ENCODE measurements around the gene BMP8B.
"Not testable (repeated sequence)": the region's sequence is repeated elsewhere in the genome, so short reads cannot be mapped to it uniquely, and the experiment has no call there.

Gene BMP8B

GRCh38 chr1:39791838-39792237 is 3.2 kb upstream of the BMP8B start:
- Histone ChIP-seq H3K4me1 (ENCODE audit: control insufficient read depth in 1 of 2, insufficient read depth in 2 of 2, low read length in 2 of 2) (peaks cover 0 to 6% of the 10 kb centered on the region in 2 donors), H3K27ac (ENCODE audit: low read depth, low read length) (no peak overlapping the region), H3K9ac (ENCODE audit: low read depth in 1 of 2, low read length in 2 of 2) (no peak overlapping the region), H3K4me3 (ENCODE audit: low read depth in 1 of 2, low read length in 2 of 2) (no peak overlapping the region), H3K36me3 (ENCODE audit: control insufficient read depth in 1 of 2, insufficient read depth in 2 of 2, low read length in 2 of 2) (no peaks in the 10 kb centered on the region), H3K9me3 (ENCODE audit: control insufficient read depth in 1 of 2, low read length in 2 of 2) (no peaks in the 10 kb centered on the region), H3K27me3 (ENCODE audit: control insufficient read depth in 1 of 2, insufficient read depth in 2 of 2, low read length in 2 of 2) (no peaks in the 10 kb centered on the region)

DNA sequence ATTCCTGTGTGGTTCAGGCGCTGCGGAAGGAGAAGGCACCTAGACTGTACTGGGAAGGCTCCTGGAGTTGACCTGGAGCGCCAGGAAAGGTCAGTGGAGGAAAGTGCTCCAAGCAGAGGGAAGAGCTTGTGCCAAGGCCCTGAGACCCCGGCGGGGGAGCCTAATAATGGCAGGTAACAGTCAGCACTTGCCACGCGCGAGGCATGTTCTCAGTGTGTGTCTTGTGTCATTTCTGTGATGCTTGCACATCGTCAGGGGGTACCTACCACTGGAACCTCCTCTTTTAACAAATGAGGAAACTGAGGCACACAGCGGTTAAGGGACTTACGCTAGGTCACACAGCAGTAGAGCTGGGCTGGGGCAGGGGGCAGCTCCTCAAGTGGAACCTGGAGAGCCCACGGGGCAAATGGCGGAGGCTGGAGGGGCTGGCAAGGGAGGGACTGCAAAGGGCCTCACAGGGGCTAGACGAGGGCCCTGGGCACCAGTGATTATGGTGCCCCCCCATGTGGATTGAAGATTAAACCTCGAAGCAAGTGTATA is 976 bp upstream of the BMP8B start:
- no peak overlapping the region for H3K27ac ChIP-seq (ENCODE audit: low read depth, low read length)
- no peaks in the 10 kb centered on the region for H3K36me3 ChIP-seq (ENCODE audit: control insufficient read depth in 1 of 2, insufficient read depth in 2 of 2, low read length in 2 of 2)
- no peaks in the 10 kb centered on the region for H3K27me3 ChIP-seq (ENCODE audit: control insufficient read depth in 1 of 2, insufficient read depth in 2 of 2, low read length in 2 of 2)
- H3K9ac ChIP-seq (ENCODE audit: low read depth in 1 of 2, low read length in 2 of 2) = peak overlapping the region; percentile 26 to 64
- H3K4me1 ChIP-seq (ENCODE audit: control insufficient read depth in 1 of 2, insufficient read depth in 2 of 2, low read length in 2 of 2) = peaks cover 0 to 6% of the 10 kb centered on the region in 2 donors
- H3K9me3 ChIP-seq (ENCODE audit: control insufficient read depth in 1 of 2, low read length in 2 of 2) = no peaks in the 10 kb centered on the region
- peak overlapping the region; percentile 45 to 62 for H3K4me3 ChIP-seq (ENCODE audit: low read depth in 1 of 2, low read length in 2 of 2)

- Histone ChIP-seq H3K36me3 (ENCODE audit: control insufficient read depth in 1 of 2, insufficient read depth in 2 of 2, low read length in 2 of 2) (no peaks in the 10 kb centered on the region), H3K9ac (ENCODE audit: low read depth in 1 of 2, low read length in 2 of 2) (no peak overlapping the region)
Observed at GRCh38 chr1:39788426-39788757, 273 bp downstream of the BMP8B start.

GRCh38 chr1:39787964-39788363 is 701 bp downstream of the BMP8B start:
- H3K36me3 ChIP-seq (ENCODE audit: control insufficient read depth in 1 of 2, insufficient read depth in 2 of 2, low read length in 2 of 2); H3K4me3 ChIP-seq (ENCODE audit: low read depth in 1 of 2, low read length in 2 of 2); H3K4me1 ChIP-seq (ENCODE audit: control insufficient read depth in 1 of 2, insufficient read depth in 2 of 2, low read length in 2 of 2); H3K27me3 ChIP-seq (ENCODE audit: control insufficient read depth in 1 of 2, insufficient read depth in 2 of 2, low read length in 2 of 2); H3K27ac ChIP-seq (ENCODE audit: low read depth, low read length); H3K9me3 ChIP-seq (ENCODE audit: control insufficient read depth in 1 of 2, low read length in 2 of 2); H3K9ac ChIP-seq (ENCODE audit: low read depth in 1 of 2, low read length in 2 of 2): not testable (repeated sequence)

More at GRCh38 chr1:39788426-39788757, 273 bp downstream of the BMP8B start:
- Histone ChIP-seq H3K4me1 (ENCODE audit: control insufficient read depth in 1 of 2, insufficient read depth in 2 of 2, low read length in 2 of 2) (peaks cover 0 to 6% of the 10 kb centered on the region in 2 donors), H3K27me3 (ENCODE audit: control insufficient read depth in 1 of 2, insufficient read depth in 2 of 2, low read length in 2 of 2) (no peaks in the 10 kb centered on the region), H3K4me3 (ENCODE audit: low read depth in 1 of 2, low read length in 2 of 2) (peak overlapping the region; percentile 45 to 70), H3K27ac (ENCODE audit: low read depth, low read length) (no peak overlapping the region), H3K9me3 (ENCODE audit: control insufficient read depth in 1 of 2, low read length in 2 of 2) (no peaks in the 10 kb centered on the region)

DNA sequence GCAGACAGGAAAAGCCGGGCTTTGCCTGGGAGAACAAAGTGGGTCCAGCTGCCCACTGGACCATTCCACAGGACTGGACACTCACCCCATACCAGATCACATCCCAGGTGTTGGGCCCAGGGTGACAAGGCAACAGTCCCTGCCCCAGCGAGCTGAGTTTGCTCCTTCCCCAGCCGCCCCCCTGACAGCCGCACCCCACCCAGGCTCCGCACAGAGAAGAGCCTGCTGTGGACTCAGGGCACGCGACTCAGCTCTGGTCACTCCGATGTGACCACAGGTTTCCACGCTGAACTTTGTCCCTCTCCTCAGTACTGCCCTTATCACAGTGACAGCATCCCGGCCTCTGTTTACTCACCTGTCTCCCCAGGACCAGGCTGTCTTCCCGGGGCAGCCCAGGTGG is 1.2 kb downstream of the BMP8B start:
- Histone ChIP-seq H3K4me1 (ENCODE audit: control insufficient read depth in 1 of 2, insufficient read depth in 2 of 2, low read length in 2 of 2) (peaks cover 0 to 6% of the 10 kb centered on the region in 2 donors), H3K4me3 (ENCODE audit: low read depth in 1 of 2, low read length in 2 of 2) (peak overlapping the region in 1 of 2 donors; percentile 3), H3K9ac (ENCODE audit: low read depth in 1 of 2, low read length in 2 of 2) (no peak overlapping the region), H3K27me3 (ENCODE audit: control insufficient read depth in 1 of 2, insufficient read depth in 2 of 2, low read length in 2 of 2) (no peaks in the 10 kb centered on the region), H3K36me3 (ENCODE audit: control insufficient read depth in 1 of 2, insufficient read depth in 2 of 2, low read length in 2 of 2) (no peaks in the 10 kb centered on the region), H3K27ac (ENCODE audit: low read depth, low read length) (no peak overlapping the region), H3K9me3 (ENCODE audit: control insufficient read depth in 1 of 2, low read length in 2 of 2) (no peaks in the 10 kb centered on the region)

DNA sequence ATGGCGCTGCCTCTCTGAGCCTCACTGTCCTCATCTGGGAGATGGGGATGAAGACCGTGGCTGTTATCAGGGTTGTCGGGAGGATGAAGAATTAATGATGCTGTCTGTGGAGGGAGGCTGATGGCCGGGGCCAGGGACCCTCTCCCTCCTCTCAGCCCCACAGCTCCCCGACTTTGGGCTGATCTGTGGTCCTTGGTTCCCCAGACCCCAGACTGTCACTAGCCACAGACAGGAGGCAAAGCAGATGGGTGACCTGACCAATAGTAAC is 1.6 kb downstream of the BMP8B start:
- not testable (repeated sequence) for H3K9ac ChIP-seq (ENCODE audit: low read depth in 1 of 2, low read length in 2 of 2); H3K4me1 ChIP-seq (ENCODE audit: control insufficient read depth in 1 of 2, insufficient read depth in 2 of 2, low read length in 2 of 2); H3K27me3 ChIP-seq (ENCODE audit: control insufficient read depth in 1 of 2, insufficient read depth in 2 of 2, low read length in 2 of 2); H3K27ac ChIP-seq (ENCODE audit: low read depth, low read length); H3K36me3 ChIP-seq (ENCODE audit: control insufficient read depth in 1 of 2, insufficient read depth in 2 of 2, low read length in 2 of 2); H3K9me3 ChIP-seq (ENCODE audit: control insufficient read depth in 1 of 2, low read length in 2 of 2)
- peak overlapping the region in 1 of 2 donors; percentile 3 for H3K4me3 ChIP-seq (ENCODE audit: low read depth in 1 of 2, low read length in 2 of 2)

DNA sequence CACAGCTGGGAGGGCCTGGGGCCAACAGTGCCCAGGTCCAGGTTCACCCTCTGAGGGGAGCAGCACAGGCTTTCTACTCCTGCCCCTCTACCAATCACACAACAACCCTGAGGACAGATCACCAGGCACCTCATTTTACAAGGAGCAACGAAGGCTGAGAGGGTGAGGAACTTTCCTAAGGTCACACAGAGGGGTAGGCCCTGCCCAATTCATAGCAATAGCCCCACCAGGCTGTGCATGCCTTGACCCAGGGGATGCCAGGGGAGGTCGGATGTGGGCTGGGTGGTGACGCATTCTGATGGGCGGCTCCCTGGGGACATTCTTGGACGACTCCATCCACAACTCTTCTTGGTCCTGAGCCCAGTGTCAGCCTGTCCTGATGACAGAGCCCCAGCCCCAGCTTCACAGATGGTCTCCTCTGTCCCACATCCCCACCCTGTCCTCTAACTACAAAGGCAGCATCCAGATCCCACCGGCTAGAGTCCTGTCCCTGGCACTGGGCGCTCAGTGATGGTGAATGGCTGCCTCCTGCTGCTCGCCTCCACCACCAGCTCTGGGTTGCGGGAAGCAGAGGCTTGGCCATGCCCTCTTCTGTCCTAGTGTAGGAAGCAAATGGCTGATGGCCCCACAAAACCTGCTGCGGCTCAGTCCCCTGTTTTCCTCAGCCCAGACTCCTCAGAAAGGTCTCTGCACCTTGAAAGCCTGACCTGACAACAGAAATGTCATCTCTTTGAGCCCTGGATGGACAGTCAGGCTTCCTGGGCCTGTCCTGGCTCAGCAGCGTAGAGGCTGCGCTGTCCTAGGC is 2.2 kb downstream of the BMP8B start:
- H3K9ac ChIP-seq (ENCODE audit: low read depth in 1 of 2, low read length in 2 of 2); H3K27me3 ChIP-seq (ENCODE audit: control insufficient read depth in 1 of 2, insufficient read depth in 2 of 2, low read length in 2 of 2); H3K27ac ChIP-seq (ENCODE audit: low read depth, low read length); H3K9me3 ChIP-seq (ENCODE audit: control insufficient read depth in 1 of 2, low read length in 2 of 2); H3K36me3 ChIP-seq (ENCODE audit: control insufficient read depth in 1 of 2, insufficient read depth in 2 of 2, low read length in 2 of 2); H3K4me3 ChIP-seq (ENCODE audit: low read depth in 1 of 2, low read length in 2 of 2); H3K4me1 ChIP-seq (ENCODE audit: control insufficient read depth in 1 of 2, insufficient read depth in 2 of 2, low read length in 2 of 2): not testable (repeated sequence)

GRCh38 chr1:39782685-39783084 is 6.0 kb downstream of the BMP8B start:
- not testable (repeated sequence) for H3K27ac ChIP-seq (ENCODE audit: low read depth, low read length); H3K4me1 ChIP-seq (ENCODE audit: control insufficient read depth in 1 of 2, insufficient read depth in 2 of 2, low read length in 2 of 2); H3K4me3 ChIP-seq (ENCODE audit: low read depth in 1 of 2, low read length in 2 of 2); H3K27me3 ChIP-seq (ENCODE audit: control insufficient read depth in 1 of 2, insufficient read depth in 2 of 2, low read length in 2 of 2); H3K36me3 ChIP-seq (ENCODE audit: control insufficient read depth in 1 of 2, insufficient read depth in 2 of 2, low read length in 2 of 2); H3K9ac ChIP-seq (ENCODE audit: low read depth in 1 of 2, low read length in 2 of 2); H3K9me3 ChIP-seq (ENCODE audit: control insufficient read depth in 1 of 2, low read length in 2 of 2)

GRCh38 chr1:39782103-39782502 is 6.6 kb downstream of the BMP8B start:
- Histone ChIP-seq H3K4me3 (ENCODE audit: low read depth in 1 of 2, low read length in 2 of 2) (no peak overlapping the region), H3K36me3 (ENCODE audit: control insufficient read depth in 1 of 2, insufficient read depth in 2 of 2, low read length in 2 of 2) (no peaks in the 10 kb centered on the region), H3K27me3 (ENCODE audit: control insufficient read depth in 1 of 2, insufficient read depth in 2 of 2, low read length in 2 of 2) (no peaks in the 10 kb centered on the region), H3K4me1 (ENCODE audit: control insufficient read depth in 1 of 2, insufficient read depth in 2 of 2, low read length in 2 of 2) (peaks cover 0 to under 1% of the 10 kb centered on the region in 2 donors), H3K9me3 (ENCODE audit: control insufficient read depth in 1 of 2, low read length in 2 of 2) (no peaks in the 10 kb centered on the region), H3K9ac (ENCODE audit: low read depth in 1 of 2, low read length in 2 of 2) (no peak overlapping the region), H3K27ac (ENCODE audit: low read depth, low read length) (no peak overlapping the region)

DNA sequence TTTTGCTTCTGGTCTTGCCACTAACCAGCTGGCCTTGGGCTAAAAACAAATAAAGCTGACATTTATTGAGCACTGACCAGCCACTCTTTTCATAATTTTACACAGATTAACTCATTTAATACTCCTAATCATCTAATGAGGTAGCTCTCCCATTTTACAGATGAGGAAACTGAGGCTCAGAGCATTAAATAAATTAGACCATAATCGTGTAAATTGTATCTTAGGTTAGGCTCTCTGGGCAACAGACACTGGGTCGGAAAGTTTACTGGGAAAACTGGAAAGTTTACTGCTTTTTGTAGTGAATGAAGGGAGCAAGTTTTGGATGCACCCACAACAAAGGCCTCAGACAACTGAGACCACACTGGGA is 7.3 kb downstream of the BMP8B start:
- H3K9ac ChIP-seq (ENCODE audit: low read depth in 1 of 2, low read length in 2 of 2) = no peak overlapping the region
- H3K4me1 ChIP-seq (ENCODE audit: control insufficient read depth in 1 of 2, insufficient read depth in 2 of 2, low read length in 2 of 2) = peaks cover 0 to 5% of the 10 kb centered on the region in 2 donors
- H3K4me3 ChIP-seq (ENCODE audit: low read depth in 1 of 2, low read length in 2 of 2) = no peak overlapping the region
- no peaks in the 10 kb centered on the region for H3K9me3 ChIP-seq (ENCODE audit: control insufficient read depth in 1 of 2, low read length in 2 of 2)
- no peak overlapping the region for H3K27ac ChIP-seq (ENCODE audit: low read depth, low read length)
- no peaks in the 10 kb centered on the region for H3K36me3 ChIP-seq (ENCODE audit: control insufficient read depth in 1 of 2, insufficient read depth in 2 of 2, low read length in 2 of 2)
- no peaks in the 10 kb centered on the region for H3K27me3 ChIP-seq (ENCODE audit: control insufficient read depth in 1 of 2, insufficient read depth in 2 of 2, low read length in 2 of 2)
